HG03460 (cell line): Measurements from ENCODE around the gene MB21D2.

Experiments
- ATAC-seq: cut with Tn5 transposase; IDR thresholded peaks from one replicate; pipeline ENCODE4 v1.9.1; 2021; ENCODE audit not compliant: unreplicated experiment

Gene MB21D2

DNA sequence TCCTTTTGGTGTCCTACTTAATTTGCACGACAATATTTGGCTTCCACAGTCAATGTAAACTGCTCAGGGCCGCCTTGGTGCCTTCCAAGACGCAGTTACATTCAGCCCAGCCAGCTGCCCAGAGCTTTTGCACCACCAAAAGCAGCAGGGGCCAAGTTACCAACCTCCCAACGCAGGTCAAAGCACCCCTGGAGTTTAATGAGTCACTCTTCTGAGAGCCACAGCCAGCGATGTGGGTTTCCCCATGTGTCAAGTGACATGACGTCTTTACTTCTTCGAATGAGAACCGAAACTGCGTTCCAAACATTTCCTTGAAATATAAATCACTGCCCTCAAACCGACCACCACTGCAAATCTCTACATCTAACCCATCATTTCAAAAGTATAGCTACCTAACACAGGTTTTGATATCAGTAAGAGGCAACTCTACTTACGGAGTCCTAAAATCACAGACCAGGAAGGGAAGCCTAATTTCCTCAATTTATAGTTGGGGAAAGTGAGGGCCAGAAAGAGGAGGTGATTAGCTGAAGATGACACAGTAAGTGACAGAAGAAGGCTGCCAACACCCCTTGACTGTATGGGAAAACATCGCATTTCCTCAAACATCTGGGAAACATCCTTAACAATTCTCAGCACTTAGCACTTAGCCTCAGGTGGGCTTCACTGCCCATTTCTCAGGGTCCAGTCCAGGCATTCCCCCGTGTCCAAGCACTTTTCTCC is 24.5 kb downstream of the MB21D2 start:
- peak; percentile 98 for ATAC-seq

DNA sequence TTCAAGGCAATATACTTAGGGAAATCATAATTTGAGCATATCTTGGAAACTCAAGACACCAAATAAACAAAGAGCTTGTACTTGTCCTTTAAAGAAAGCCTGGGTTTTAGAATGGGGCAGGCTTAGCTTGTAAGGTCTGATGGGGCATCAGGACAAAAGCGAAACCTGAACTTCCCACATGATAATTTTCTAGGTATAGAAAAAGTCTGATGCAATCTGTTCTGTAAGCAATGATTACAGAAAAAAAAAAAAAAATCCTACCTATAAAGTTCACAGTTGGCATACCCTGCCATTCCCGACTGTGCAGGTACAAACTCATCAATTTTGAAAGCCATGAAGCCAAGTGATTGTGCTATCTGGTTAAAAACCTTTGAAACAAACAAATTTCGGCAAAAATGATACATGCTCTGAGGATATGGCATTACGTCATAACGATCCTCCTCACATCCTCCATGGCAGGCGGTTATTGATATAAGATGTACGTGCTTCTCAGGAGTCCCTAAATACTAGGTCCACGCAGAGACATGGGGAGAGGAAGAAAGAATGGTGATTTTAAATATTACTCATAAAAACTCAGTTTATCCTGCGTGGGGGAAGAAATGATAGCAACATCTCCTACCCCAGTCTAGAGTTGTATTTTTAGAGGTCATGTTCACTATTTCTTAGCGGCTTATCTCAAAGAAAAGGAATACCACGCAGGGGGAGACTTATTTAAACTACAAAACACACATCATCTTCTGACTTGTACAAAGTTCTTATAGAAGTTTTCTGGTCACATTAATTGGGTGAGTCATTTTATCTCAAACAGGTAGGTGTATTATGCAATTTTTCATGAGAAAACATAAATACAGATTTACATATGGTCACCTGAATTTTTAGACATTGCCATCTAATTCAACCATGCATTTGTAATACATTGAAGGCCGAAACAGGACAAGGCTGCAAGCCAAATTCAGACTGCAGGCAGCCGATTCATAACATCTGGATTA is 27.0 kb downstream of the MB21D2 start:
- ATAC-seq: no peak

DNA sequence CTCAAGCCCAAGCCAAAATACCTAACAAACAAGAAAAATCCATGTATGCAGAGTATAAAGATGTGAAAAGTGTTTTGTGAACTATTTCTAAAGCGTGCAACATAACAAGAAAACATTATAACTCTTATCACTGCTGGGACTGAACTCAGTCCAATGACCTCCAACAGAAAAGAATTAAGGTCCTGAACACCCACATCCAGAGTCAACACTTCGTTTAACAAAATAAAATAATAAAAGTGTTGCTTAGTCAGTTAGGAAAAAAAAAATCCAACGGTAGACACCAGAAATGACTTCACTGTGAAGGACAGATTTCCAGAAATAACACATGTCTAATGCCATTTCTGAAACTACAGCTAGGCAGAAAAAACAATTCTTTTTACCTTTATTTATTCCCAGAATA is 28.0 kb downstream of the MB21D2 start:
- ATAC-seq: no peak

DNA sequence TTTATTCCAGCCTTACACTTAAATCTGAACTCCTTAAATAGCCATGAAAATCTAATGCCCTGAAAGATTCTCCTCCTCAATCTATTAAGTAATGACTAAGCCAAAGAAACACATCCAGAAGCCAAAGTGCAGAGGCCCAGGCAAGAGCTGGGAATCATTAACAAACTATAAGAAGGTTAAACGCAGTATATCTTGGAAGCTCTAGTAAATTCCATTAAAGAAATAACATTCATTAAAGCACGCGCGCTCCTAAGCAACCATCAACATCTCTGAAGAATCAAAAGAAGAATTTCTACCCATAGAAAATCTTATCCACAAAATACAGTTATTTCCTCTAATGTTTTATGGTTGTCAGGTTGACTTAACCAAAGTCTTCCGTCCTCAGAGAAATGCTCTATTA is 29.5 kb downstream of the MB21D2 start:
- ATAC-seq: no peak

DNA sequence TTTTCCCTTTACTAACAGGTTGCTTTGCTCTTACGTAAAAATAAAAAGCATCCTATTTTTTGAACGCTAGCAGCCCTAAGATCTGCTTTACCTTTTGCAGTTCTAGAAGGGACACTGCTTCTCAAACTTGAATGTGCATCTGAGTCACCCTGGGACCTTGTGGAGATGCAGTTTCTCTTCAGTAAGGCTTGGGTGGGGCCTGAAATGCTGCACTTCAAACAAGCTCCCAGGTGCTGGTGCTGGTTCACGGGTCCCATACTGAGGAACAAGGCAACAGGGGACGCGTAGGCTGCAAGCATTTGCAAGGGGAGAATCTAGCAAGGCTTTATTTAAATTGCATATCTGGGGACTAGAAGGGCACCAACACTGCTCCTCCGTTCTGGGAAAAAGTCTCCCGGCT is 30.0 kb downstream of the MB21D2 start:
- no peak for ATAC-seq

DNA sequence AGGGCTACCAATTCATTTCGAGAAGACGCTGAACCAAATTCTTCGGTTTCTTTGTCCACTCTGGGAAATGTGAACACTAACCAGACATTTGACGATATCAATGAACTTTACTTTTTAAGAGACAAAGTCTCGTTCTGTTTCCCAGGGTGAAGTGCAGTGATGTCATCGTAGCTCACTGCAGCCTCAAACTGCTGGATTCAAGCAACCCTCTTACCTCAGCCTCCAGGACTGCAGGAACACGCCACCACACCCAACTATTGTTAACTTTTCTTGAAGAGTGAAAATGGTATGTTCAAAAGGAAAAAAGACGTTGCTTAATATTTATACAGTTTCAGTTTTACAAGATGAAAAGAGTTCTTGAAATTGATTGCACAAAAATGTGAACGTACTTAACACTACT is 30.6 kb downstream of the MB21D2 start:
- ATAC-seq: no peak

DNA sequence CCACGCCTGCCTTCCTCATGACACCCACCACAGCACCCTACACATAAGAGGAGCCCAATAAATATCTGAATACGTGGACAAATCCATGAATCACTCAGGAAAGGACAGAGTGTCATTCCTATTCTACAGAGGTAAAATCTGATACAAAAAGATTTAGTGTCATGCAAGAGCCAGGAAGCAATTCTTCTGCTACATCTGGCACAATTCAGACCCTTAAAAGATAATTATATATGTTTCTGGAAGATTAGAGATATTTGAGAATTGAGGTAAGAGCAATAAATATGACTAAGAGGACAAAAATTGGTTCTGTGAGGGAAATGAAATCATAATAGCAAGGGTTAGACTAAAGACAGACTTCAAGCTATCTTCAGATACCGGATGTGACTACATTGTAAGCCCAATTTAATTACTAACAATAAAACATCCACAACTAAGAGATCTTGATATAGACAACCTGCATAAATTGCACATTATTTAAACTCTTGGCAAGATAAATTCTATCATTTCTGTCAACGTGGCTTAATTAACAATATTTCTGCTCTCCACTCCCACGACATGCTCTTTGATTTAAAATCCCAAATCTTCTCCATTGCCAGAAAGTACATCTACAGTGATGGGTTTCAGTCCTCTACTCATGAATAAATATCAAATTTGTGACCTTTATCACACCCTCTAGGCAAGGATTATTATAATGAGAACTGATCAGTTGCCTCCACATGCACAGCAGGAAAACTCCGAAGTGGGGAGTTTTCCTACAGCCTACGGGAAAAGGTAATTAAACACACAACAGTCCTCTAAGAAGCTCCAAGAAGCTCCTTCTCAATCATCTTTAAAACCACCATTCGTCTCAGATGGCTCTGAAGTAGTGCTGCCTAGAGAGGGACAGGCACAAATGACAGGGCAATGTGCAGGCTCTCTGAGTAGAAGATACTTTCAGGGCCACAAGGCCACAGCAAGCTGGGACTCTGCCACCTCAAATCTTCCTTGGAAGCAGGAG is 32.6 kb downstream of the MB21D2 start:
- no peak for ATAC-seq

DNA sequence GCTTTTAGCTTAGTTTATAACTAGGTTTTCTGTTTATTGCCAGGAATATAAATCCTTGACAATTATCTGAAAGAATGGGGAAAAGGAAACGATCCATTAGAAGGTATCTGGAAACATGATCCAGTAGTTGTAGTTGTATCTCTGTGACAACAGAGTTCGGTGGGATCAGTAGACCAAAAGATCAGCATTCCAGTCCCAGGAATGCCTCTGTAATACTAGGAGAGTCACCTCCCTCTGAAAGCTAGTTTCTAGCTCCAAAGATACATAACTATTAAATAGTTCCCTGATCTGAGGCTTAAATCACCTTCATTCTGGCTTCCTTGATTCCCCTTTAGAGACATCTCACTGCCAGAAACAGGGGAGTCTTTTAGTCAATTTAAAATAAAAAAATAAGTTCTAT is 34.1 kb downstream of the MB21D2 start:
- no peak for ATAC-seq

DNA sequence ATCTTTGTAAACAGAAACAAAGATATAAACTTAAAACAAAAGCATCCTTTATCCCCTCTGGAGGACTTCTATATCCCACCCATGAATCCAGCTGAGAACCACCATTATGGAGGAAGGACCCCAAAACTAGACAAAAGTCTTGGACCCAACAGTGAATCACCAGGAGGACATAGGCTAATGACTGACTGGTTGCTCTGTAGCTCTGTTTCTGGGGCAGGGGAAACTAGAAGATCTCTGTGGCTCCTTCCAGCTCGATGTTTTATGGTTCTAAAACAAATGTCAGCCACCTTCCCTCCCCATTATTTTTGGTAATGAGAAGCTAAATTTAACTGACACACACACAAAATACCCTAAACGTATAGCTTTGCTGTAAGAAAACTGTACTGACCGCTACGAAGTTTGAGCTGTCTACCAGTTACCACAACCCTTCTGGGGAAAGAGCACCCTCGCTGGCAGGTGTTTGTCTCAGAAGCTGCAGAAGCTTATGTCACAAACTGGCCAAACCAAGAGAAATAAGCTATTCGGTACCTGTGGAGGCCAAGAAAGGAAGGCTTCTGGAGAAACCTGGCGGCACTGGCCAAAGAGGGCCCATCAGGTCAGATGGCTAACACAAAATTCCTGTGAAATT is 36.4 kb downstream of the MB21D2 start:
- ATAC-seq: no peak

DNA sequence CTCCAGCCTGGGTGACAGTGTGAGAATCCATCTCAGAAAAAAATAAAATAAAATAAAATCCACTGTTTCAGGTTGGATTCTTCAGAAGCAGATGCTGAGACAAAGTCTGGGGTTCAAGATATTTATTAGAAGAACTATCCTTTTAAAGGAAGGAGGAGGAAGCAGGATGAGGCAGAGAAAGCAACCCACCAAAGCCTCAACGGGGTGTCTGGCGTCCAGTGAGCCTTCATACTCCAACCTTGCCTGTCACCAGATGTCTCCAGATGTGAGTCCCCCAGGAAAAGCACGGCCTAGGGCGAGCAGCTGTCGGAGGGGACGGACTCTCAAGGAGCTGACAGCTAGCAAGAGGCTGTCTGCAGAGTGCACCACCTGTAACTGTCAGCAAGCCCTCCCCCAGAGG is 37.3 kb downstream of the MB21D2 start:
- no peak for ATAC-seq

DNA sequence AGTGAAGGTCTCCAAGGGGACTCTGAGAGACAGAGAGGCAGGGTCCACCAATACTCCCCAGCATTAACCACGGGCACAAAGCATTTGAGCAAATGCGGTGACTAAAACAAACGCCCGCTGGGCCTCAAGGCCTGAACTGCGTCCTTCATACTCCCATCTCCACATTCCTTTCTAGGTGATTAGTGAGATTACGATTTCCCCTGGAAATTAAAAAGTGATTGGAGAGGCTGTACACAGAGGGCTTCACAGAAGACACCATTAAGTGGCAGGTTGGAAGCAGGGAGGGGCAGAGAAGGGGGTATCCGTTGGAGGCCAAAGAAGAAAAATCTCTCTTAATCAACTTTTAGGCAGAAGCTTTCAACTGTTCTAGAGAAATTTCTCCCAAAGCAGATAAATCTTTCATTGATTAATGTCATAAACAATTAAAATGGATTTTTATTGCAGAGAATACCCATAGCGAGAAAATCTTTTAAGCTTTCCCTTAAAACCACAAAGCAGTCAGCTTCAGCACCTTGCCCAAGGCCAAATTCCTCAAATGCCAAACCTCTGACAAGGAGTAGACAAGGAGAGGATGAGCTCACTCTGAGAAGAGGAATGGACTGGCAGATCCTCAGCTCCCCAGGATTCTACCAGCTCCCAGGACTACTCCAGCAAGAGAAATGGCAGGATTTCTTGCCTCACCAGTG is 38.2 kb downstream of the MB21D2 start:
- no peak for ATAC-seq

DNA sequence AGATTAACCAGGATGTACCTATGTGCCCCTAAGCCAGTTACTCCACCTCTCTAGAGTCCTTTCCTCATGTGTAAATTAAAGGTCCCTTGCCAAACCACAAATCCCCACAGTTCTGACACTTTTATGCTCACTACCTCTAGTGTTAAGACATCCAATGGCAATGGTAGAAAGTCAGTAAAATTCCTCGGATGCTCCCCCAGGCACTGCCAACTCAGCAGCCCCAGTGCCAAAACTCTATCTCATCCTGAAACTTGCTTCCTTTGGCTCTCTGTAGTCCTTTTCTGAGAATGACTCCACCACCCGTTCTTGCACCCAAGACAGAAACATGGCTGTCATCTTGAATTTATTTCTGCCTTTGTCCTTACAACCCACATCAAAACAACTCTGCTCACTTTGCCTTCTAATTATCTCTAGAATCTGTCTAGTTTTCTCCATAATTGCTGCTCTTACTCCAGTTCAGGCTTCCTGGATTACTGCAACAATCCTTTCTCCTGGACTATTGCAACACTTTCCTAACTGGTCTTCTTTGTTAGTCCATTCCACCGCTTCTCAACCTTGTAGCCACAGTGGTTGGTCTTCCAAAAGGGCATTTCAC is 41.6 kb downstream of the MB21D2 start:
- ATAC-seq: no peak

DNA sequence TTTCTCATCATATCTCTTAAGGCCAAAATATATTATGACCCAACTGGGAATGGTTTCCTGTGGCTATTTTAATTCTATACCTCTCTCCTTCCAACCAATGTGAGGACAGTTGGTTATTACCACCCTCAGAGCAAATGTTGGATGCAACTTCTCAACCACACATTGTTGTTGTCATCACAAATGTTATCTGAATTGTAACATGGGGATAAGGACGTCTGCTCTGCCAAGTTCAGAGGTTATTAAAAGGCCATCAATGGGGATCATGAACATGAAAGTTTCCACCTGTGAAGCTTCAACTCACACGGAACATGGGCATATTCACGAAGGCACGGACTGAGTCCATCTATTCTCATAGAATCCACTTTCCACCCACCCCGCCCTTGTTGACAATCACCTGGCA is 46.8 kb downstream of the MB21D2 start:
- no peak for ATAC-seq

DNA sequence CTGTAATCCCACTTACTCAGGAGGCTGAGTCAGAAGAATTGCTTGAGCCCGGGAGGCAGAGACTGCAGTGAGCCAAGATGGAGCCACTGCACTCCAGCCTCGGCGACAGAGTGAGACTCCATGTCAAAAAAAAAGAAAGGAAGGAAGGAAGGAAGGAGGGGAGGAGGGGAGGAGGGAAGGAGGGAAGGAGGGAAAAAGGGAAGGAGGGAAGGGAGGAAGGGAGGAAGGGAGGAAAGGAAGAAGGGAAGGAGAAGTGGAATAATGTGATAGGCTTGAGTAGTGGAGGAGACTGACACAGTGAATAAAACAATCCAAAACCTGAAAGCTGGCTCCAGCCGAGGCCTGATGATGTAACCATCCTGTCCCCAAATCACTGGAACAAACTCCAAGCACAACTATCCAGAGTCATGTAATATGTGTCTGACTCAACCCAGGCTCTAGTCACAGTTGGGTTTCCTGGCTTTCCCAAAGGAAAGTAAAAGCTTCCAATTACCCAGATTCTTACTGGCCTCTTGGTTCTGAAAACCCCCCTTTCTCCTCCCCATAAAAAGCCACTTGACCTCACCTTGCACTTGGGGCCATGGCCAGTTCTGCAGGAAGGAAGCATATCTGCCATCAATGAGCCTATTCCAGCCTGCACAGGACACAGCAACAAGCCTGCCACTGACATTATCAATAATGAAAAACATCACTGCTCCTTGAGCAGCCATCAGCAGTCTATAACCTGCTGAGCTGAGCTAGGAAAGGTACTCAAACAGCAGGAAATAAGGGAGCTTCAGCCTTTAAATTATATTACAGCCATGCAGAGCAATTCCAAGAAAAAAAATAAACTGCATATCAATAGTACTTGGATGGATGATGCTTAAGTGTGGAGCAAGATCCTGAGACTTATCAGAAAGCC is 48.3 kb downstream of the MB21D2 start:
- no peak for ATAC-seq

DNA sequence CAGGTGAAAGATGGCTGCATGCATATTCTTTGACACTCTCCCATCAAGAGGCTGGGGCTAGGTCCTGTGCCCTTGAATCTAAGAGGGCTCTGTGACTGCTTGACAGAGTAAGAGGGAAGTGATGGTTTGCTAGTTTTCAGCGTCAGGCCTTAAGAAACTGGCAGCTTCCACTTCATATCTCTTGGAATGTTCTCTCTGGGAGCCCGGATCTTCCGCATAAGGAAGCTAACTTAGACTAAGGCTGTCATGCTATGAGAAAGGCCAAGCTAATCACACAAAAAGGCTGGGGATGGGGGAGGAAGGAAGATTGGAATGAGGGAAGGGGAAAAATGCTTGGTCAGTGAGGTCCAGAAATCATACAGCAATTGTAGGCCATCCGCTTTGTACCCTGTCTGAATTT is 50.0 kb downstream of the MB21D2 start:
- ATAC-seq: no peak

DNA sequence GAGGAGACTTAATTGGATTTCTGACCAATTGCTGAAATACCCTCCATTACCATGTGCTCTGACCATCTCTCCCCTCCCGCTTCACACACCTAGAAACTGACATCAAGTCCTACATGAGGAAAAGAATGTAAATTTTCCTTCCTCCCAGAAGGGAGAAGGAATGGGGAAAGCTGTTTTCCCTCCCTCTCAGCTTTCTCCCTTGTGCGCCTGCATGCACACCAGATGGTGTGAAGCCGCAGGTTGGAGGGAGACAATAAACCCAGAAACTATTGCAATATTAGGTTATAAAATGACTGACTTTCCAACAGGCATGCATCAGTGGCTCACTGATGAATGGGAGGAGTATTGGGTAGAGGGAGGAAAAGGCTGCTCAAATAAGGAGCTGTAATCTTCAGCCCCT is 50.9 kb downstream of the MB21D2 start:
- no peak for ATAC-seq

DNA sequence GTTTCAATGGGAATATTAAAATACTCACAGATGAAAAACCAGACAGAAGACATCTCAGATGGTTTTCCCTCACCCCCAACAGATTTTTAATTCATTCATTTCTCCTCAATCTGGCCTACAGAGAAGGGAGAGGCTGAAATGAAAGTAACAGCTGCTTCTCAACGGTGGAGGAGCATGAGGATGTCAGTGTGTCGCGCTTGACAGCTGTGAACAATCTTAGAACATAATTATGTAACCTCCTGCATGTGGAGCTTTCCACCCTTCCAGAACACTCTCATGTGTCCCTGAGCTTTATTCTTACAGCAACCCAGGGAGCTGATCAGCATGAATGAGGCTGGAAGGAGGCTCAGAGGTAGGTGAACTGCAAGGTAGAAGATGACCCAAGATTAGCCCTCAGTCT is 52.7 kb downstream of the MB21D2 start:
- ATAC-seq: peak; percentile 73

DNA sequence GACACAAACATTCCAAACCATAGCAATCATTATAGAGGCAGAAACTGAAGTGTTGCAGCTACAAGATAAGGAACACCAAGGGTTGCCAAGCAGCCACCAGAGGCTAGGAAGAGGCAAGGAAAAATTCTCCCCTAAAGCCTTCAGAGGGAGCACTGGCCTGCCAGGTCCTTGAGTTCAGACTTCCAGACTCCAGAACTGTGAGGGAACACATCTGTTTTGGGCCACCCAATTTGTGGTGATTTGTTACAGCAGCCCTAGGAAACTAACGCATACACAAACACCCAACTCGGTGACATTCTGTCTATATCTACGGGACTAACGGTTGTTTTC is 54.6 kb downstream of the MB21D2 start:
- no peak for ATAC-seq
